Mammary epithelial cell (primary cell): ENCODE data around the gene TRPV2.

Source experiments
- CTCF ChIP-seq, 2 donors: IDR thresholded peaks in 1 of 2; conservative IDR thresholded peaks in 1 of 2; 2 replicates each; pipeline ENCODE4 v1.5.1; 2011 to 2012; ENCODE audit warnings: inconsistent platforms in 2 of 2, low read length in 2 of 2, mild to moderate bottlenecking in 2 of 2, control low read depth in 1 of 2, low read depth in 1 of 2; ENCODE audit not compliant: insufficient read depth in 1 of 2; ENCODE audit errors: extremely low read depth in 1 of 2
- EZH2 ChIP-seq: IDR thresholded peaks from 2 replicates; pipeline ENCODE4 v1.6.1; 2012; ENCODE audit warnings: low read length, inconsistent platforms, borderline replicate concordance

- no peak for TF ChIP-seq EZH2
- TF ChIP-seq CTCF (conservative IDR thresholded peaks at IDR 0.05 in 1 of 2, IDR thresholded peaks at IDR 0.05 in 1 of 2; ENCODE audit: extremely low read depth in 1 of 2, insufficient read depth in 1 of 2, low read depth in 1 of 2, low read length in 2 of 2): no peak
Observed at GRCh38 chr17:16377941-16378341, 37.4 kb upstream of the TRPV2 start.
